ENCODE data around the gene QDPR.
"Not testable (repeated sequence)": the region's sequence is repeated elsewhere in the genome, so short reads cannot be mapped to it uniquely, and the experiment has no call there.

QDPR gene
- 5.7 to 10.8 (median 8.1) reads per million in 4 experiments for total RNA-seq

DNA sequence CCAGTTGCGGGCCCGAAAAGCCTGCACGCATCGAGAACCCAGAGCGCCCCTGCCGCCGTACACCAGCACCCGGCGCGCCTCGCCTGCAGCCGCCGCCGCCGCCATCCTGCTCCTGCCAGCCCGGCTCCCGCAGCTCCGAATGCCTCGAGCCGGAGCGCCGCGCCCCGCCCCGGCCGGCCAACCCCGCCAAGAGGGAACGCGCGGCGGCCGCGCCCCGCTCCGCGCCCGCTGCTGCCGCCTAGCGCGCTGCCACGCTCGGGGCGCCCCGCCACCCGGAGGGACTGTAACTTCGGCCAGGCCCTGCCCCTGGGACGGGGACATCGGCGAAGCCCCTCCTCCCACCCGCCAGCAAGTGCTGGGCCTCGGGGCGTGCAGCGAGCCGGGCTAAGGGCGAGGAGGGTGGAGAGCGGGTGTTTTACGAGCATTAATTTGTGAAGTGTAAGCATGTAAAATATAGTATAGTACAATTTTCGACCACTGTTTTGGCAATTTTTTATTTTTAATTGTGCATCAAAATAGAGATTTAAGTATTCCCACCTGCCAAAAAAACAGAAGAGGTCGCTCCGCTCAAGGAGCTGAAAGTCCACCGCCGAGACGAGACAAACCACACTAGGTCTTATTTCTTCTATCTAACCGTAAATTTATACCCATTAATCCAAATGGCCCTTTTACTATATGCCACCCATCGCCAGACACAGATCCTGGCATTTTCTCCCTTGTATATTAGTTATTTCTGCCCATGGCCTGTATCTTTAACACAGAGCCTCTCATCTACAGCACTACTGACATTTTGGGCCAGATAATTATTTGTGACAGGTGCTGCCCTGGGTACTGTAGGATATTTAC, at the start of gene QDPR:
Gene QDPR, minus strand, starts transcription at position 141 of the 846 bp plus-strand sequence. Its CDS starts 36 bp downstream, at position 105.
- DNase-seq: peak; percentile 43

- no peak for DNase-seq
Measured at GRCh38 chr4:17561195-17561909, 49.5 kb upstream of the QDPR start.

GRCh38 chr4:17560065-17560673, 48.3 kb upstream of the QDPR start:
- DNase-seq: no peak

DNA sequence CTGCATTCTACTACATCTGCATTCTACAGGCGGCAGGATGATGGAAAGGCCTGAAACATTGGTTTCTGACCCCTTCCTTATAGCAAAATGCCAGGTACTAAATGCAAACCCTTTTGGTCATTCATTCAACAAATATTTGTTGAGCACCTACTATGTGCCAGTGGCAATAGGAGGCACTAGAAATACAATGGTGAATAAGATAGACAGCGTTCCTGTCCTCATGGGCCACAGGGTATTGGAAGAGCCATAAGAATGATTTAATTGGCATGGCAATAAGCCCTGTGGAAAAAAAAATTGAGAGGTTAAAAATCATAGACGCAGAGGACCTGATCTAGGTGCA, 47.8 kb upstream of the QDPR start:
- DNase-seq: no peak

- DNase-seq: no peak
Measured at GRCh38 chr4:17558941-17559708, 47.2 kb upstream of the QDPR start.

DNA sequence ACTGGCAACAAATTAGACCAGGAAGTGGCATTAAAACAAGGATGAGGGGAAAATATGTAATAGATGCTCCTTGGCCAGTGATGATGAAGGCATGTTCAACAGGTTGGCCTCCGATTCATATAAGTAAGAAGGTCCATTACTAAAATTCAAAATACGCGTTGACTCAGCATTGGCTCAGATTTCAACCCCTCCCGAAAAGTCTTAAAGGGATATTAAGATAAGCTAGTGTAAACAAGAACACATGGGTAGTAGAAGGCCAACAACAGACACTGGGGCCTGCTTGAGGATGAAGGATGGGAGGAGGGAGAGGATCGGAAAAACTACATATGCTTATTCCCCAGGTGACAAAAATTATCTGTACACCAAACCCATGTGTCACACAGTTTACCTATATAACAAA, 46.0 kb upstream of the QDPR start:
- DNase-seq: no peak

DNA sequence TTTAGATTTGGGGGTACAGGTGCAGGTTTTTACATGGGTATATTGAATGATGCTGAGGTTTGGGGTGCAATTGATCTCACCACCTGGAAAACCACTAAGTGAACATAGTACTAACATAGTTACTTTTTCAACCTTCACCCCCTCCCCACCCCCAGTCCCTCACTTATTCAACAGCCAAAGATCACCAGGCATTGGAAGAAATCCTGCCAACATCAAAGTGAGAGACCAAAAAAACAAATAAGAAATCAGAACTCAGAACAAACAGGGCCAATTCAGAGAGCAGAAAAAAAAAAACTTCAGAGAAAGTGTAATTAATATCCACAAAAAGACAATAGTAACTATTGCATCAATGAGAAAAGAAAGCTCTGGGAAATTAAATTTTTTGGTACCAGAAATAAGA, 44.6 kb upstream of the QDPR start:
- DNase-seq: no peak

- DNase-seq: no peak
Measured at GRCh38 chr4:17554568-17554967, 42.7 kb upstream of the QDPR start.

- DNase-seq: no peak
Measured at GRCh38 chr4:17552427-17552826, 40.5 kb upstream of the QDPR start.

DNA sequence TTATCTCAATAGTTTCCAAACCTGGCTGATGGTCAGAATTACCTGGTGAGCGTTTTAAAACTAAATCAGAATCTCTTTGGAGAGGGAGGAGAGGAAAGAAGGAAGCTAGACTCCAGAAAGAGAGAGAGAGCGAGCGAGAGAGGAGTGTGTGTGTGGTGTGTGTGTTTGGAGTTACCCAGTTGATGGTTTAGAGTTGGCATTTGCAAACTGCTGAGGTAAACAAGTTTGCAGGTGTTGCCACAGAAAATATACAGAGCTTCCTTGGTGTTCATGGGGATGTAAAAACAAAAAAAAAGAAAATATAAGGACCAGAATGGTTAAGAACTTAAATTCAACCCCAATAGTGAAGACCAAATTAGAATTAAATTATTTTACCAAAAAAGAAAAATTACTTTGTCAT, 38.7 kb upstream of the QDPR start:
- DNase-seq: no peak

- DNase-seq: no peak
Measured at GRCh38 chr4:17546678-17547077, 34.8 kb upstream of the QDPR start.

- no peak for DNase-seq
Measured at GRCh38 chr4:17546222-17546621, 34.3 kb upstream of the QDPR start.

DNA sequence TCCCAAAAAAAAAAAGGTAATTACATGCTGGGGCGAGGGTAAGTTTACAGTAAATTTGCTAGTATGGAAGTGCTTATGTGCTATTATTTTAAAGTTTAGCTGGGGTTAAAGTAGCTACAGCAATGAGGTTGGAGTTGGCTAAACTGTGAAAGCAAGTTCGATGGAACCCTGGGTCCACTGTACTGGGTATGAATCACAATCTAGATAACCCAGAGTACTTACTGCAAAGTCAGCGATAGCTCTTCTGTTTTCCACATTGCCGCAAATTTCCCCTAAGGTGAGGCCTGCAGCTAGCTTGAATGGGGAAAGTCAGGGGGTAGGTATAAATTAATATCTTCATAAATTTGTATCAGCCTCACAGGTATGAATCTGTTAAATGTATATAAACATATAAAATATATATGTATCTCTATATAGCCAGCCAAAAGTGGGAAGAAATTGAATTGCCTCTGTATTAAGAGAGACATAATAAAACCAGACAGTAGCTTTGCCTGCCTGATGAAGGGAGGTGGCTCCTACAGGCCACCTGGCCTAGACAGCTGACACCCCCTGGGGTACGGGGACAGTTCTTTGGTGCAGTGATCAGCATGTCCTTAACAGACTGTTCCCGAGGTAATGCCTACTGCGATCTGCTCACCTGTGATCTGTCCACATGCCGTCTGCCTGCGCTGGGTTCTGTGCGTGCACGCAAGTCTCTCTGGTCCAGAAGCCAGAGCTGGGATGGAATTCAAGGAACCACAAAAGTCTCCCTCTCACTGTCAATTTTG, 33.7 kb upstream of the QDPR start:
- no peak for DNase-seq

GRCh38 chr4:17544831-17545234, 32.9 kb upstream of the QDPR start:
- no peak for DNase-seq

DNA sequence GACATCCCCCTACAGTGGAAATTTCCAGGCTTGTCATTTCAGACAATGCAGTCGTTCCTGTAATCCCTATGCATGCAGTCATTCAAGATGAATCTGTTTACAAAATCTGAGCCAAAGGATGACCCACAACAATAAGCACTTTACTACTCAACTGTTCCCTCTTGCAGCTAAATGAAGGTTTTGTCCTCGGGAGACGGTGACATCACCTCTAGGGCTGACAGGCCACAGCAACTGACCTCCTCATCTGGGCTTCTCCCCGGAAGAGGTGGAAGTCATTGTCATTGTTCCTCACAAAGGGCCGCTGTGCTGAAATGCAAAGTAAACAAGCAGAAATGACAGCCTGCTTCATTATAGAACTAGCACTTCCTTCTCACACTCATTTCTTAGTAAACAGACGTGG, 32.3 kb upstream of the QDPR start:
- DNase-seq: no peak

- not testable (repeated sequence) for DNase-seq
Measured at GRCh38 chr4:17537060-17537459, 25.2 kb upstream of the QDPR start.

DNA sequence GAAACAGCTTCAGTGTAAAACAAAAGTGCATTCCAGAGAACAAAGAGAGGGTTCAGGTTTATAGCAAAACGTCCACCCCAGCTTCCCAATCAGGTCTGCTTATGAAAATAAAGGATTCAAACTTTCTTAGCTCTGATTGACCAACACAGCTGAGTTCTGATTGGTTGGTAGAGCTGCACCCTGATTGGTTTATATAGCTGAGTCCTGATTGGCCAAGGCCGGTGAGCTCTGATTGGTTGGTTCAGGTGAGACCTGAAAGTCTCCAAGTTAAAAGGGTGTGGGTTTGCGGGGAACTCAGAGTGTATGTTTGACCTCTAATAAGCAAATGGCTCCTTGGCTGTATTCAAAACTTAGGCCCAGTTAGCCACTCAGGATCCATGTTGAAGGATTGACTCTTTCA, 24.0 kb upstream of the QDPR start:
- no peak for DNase-seq

- DNase-seq: no peak
Measured at GRCh38 chr4:17535242-17535641, 23.4 kb upstream of the QDPR start.

DNA sequence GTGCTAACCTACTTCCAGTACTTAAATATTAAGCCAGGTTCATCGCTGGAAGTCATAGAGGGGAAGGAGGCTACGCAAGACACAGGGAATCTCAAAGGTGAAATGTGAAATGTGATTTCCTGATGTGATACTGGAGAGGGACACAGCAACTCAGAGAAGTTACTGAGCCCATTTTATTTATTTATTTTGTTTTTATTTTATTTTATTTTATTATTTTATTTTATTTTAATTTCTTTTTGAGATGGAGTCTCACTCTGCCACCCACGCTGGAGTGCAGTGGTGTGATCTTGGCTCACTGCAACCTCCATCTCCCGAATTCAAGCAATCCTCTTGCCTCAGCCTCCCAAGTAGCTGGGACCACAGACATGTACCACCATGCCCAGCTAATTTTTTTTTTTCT, 22.8 kb upstream of the QDPR start:
- DNase-seq: no peak

GRCh38 chr4:17531538-17532285, 19.8 kb upstream of the QDPR start:
- DNase-seq: no peak

DNA sequence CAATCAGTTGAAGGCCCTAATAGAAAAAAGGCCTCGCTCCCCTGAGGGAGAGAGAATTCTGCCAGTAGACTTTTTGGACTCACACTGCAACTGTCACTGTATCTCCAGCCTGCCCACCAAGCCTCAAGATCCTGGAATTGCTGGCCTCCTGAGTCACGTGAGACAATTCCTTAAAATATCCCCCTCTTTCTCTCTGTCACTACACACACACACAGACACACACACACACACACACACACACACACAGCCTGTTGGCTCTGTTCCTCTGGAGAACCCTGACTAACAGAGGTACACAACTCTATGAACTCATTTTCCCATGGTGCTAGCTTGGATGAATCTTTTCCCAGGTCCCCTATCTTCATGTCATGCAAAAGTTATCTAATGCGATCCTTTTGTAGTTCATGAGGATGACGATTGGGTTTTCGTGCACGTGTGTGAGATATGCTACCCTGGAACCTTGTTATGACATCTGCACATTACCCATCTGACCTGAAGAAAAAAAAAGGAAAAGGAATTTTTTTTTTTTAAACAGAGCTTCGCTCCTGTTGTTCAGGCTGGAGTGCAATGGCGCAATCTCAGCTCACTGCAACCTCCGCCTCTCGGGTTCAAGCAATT, 16.8 kb upstream of the QDPR start:
- DNase-seq: no peak
